ENCODE measurements around the gene KLKB1. TPM values are rescaled to one million over a fixed set of nuclear protein-coding genes. Genes with fewer than 3 reads are reported as not detected.
"Not testable (repeated sequence)": the region's sequence is repeated elsewhere in the genome, so short reads cannot be mapped to it uniquely, and the experiment has no call there.

Gene KLKB1
- total RNA-seq, 1 experiment from 2014 or later, result 0.17 TPM

GRCh38 chr4:186226521-186227189 lies 652 bp upstream of the KLKB1 start:
- DNase-seq (ENCODE audit: low spot score), result no peak

DNA sequence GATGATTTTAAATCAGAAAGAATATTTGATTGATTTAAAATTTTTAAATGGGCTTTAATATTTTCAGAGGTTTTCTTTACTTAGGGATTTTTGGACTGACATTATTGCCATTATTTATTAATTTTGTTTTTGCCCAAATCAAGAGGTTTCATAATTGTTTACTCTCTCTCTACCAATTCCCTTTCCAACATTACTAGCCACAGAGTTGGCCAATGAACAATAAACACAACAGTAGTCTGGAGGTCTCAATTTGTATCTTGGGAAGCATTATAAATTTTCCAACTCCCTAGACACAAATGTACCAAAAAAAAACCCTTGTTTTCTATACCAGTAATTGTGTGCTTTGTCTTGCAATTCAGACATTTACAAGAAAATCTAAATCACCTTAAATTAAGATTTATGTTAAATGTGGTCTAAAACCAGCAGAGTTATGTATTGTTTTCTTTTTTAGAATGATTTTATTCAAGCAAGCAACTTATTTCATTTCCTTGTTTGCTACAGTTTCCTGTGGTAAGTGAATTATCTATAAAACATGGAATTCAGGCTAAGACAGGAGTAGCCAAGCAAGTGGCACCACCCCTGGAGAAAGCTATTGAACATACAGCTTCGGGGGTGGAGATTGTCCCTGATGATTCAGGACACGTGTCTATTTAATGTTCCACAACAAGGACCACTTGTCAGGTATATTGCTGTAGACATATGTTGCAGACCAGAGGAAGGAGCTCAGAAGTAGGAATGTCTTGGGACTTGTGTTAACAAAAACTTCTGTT lies 622 bp downstream of the KLKB1 start:
- DNase-seq (ENCODE audit: low spot score), result no peak

DNA sequence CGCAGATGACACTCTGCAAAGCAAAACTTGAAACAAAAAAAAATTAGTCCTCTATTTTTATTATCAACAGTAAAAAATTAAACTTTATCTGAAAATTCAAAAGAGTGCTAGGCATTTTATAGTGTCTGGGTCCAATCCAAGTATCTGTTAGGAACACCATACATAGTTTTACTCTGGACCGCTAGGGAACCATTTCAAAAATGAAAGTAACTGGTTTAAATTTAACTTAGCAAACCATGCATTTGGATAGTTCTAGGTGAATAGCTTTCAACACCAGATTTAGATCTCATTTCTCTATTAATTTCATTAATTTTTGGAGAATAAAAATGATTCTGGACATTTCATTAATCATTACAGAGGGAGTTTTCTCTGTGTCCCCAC lies 1.2 kb downstream of the KLKB1 start:
- no peak for DNase-seq (ENCODE audit: low spot score)

- DNase-seq (ENCODE audit: low spot score), result no peak
Observed at GRCh38 chr4:186234367-186234766, 7.1 kb downstream of the KLKB1 start.

- no peak for DNase-seq (ENCODE audit: low spot score)
Observed at GRCh38 chr4:186236126-186236525, 8.8 kb downstream of the KLKB1 start.

DNA sequence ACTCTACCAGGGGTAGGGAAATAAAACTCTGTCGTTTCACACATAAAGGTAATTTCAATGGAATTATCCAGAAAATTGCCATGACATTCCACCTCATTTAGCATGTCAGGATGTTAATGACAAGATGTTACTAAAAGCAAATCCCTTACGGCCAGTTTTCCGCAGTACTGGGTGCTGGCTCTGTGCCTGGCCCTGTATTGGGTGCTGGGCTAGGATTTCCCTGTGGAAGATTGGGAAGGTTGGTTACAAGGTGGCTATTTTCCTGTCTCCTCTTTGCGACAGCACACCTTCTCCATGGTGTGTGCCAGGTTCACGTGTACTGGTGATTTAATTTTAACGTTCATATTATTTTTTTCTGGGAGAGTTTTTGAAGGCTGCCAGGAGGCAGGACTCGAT lies 13.1 kb downstream of the KLKB1 start:
- DNase-seq (ENCODE audit: low spot score), result no peak

GRCh38 chr4:186240848-186241491 lies 13.7 kb downstream of the KLKB1 start:
- DNase-seq (ENCODE audit: low spot score), result no peak

DNA sequence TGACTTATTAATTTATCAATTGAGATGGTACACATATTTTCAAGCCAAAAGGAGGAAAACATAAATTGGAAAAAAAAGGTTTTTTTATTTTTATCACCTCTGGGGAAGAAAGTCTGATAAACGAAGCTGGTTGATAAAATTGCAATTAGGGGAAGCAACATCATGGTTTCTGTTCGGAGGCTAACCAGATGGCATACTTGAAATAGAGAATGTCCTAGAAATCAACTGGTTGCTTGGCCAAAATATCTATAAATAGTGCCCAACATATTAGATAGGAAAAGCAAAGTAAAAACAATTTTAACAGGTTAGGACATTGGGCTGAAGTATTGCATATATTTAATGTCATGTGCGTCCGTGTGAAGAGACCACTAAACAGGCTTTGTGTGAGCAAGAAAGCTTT lies 14.3 kb downstream of the KLKB1 start:
- no peak for DNase-seq (ENCODE audit: low spot score)

- not testable (repeated sequence) for DNase-seq (ENCODE audit: low spot score)
Observed at GRCh38 chr4:186242031-186242430, 14.7 kb downstream of the KLKB1 start.

DNA sequence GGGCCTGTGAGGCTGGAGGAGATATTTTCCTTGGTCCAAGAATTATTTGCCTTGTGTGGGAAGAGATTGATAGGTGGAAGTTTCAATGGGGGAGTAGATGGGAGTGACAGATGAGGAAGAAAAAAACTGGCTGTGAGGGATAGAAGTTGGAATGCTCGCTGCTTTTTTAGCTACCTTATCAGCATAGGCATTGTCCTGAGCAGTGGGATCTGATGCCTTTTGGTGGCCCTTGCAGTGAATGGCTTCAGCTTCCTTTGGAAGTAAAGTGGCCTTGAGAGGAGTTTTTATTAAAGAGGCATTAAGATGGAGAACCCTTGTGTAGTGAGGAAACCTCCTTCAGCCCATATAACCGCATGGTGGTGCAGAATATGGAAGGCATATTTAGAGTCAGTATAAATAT lies 16.0 kb downstream of the KLKB1 start:
- DNase-seq (ENCODE audit: low spot score), result no peak

- DNase-seq (ENCODE audit: low spot score), result no peak
Observed at GRCh38 chr4:186244835-186245234, 17.5 kb downstream of the KLKB1 start.

DNA sequence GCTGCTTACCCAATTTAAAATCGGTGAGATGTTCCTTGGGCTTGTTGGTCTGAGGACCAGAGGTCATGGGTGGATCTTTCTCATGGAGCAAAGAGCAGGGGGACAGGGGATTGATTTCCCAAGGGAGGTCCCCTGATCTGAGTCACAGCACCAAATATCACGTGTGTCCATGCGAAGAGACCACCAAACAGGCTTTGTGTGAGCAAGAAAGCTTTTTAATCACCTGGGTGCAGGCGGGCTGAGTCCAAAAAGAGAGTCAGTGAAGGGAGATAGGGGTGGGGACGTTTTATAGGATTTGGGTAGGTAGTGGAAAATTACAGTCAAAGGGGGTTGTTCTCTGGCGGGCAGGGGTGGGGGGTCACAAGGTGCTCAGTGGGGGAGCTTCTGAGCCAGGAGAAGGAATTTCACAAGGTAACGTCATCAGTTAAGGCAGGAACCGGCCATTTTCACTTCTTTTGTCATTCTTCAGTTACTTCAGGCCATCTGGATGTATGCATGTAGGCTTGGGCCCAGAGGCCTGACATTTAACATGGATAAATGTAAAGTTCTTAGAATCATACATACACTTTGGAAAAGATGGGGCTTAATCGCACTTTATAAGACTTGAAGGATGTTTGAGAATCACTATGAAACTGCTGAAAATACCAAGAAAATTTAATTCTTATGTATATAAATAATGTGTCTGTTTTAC lies 19.9 kb downstream of the KLKB1 start:
- DNase-seq (ENCODE audit: low spot score), result not testable (repeated sequence)

DNA sequence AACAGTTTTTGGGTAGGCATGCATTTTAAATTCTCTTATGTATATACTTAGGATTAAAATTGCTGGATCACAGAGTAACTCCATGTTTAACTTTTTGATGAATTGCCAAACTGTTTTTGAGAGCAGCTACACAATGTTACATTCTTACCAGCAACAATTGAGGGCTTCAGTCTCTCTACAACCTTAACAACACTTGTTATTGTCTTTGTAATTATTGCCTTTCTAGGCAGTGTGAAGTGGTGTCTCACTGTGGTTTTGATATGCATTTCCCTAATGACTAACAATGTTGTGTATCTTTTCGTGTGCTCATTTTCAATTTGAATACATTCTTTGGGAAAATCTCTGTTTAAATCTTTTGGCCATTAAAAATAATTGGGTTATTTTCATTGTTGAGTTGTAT lies 21.3 kb downstream of the KLKB1 start:
- DNase-seq (ENCODE audit: low spot score), result no peak

GRCh38 chr4:186249785-186250754 lies 22.8 kb downstream of the KLKB1 start:
- DNase-seq (ENCODE audit: low spot score), result no peak

DNA sequence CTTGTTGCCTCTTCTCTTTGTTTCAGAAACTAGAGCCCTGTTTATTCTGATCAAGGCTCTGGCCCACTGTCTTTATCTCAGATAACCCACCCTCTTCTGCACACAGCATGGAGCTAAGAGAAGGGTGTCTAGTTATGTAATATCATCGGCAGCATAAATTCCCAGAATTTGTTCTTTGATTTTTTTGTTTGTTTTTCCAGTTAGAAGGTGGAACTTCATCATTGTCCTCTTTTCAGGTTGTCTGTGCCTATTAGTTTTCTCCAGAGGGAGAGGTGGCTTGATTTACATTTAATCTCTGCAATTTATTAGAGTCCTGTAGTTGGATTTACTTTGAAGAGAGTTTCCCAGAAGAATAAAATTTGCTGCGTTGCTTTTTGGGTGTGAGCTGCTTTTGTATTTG lies 23.5 kb downstream of the KLKB1 start:
- DNase-seq (ENCODE audit: low spot score), result no peak

DNA sequence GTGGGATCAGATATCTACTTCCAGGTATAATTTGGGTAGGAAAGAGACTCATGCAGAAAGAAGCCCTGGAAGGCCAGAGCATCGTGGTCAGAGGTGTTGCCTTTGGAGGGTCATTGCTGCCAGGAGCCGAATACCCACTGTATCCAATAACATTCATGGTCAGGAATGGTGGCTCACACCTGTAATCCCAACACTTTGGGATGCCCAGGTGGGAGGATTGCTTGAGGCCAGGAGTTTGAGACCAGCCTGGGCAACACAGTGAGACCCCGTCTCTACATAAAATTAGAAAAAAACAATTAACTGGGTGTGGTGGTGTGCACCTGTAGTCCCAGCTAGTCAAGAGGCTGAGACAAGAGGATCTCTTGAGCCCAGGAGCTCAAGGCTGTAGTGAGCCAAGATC lies 27.8 kb downstream of the KLKB1 start:
- no peak for DNase-seq (ENCODE audit: low spot score)

- no peak for DNase-seq (ENCODE audit: low spot score)
Observed at GRCh38 chr4:186258216-186258811, 31.0 kb downstream of the KLKB1 start.

GRCh38 chr4:186260117-186260503 lies 32.8 kb downstream of the KLKB1 start:
- no peak for DNase-seq (ENCODE audit: low spot score)

DNA sequence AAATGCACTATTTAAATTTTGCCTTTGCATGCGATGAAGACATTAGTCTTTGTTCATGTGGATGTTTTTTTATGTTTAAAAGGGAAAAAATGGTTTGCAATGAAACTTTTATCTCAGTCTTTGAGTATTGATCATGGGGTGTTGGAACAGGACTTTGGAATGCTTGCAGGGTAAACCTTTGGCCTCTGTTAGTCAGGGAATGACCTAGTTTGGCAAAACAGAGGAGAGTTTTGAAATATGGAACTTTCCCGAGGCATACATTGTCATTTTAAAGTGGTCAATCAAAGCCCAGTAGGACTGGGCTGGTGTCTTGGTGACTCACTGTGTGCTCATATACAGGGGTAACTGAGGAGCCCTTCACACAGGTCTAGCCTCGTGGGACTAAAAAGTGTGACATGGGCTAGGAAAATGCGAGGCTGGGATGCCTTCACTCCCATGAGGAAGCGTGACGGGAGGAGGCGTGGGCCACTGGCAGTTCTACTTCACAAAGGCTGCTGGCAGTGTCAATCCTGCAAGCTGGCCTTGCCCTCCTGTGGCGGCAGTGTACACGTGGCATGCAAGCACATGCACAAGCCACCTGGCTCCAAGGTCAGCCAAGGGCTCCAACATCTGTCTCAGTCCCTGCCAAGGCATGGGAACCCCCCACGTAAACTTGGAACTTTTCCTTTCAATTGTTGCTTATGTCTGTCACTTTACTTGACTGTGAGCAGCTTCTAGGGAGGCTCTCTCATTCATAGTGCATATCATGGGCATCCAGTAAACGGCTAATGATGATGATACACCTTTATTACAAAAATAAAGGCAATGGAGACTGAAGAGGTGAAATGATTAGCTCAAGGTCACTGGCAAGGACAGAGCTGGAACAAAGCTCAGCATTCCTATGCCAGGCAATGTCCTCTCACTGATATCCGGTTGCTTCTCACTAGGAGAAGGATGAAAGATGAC lies 33.5 kb downstream of the KLKB1 start:
- no peak for DNase-seq (ENCODE audit: low spot score)

DNA sequence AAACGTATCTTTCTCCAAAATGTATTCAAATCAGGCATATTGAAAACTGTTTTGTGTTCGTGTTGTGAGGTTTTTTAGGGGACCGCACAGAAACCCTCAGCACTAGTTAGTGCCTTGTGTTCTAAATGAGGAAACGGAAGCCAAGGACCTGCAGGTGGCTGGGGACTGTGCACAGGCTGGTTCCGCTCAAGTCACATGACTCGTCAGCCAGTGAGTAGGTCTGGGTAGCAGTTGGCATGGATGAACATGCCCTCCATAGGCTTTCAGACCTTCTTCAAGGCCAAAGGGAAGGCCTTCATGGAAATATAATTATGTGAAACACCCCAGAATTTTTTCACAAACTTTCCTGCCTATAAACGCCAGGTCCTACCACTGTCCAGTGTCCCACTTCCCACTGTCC lies 37.4 kb downstream of the KLKB1 start:
- no peak for DNase-seq (ENCODE audit: low spot score)

Measured in H4 (cell line).